ENCODE results near the gene RGL4. TPM values are rescaled to one million over a fixed set of nuclear protein-coding genes. Genes with fewer than 3 reads are reported as not detected.

The RGL4 gene
- total RNA-seq, 1 donor from 2014 or later, result not detected

DNA sequence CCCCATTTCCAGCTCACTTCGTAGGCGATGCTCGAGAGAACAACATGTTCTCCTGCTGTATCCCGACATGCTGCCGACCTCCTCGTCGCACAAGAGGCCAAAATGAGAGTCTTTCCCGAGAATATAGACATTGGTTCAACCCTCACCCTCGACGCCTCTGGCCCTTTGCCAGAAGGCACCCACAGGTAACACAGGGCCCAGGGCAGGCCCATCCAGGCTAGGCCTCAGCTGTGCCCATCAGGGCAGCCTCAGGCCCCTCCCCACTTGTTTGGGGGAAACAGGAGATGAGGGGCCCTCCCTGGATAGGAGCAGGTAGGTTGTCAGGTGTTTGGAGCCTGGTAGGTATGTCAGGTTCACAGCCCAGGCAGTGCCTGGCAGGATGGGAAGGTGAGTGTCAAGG is 2.7 kb upstream of the RGL4 start:
- Mint-ChIP-seq H3K36me3 (ENCODE audit: low read depth, unreplicated experiment) (peaks cover 13% of the 10 kb centered on the region), H3K9me3 (ENCODE audit: unreplicated experiment) (peaks cover 3% of the 10 kb centered on the region), H3K4me1 (ENCODE audit: low read depth, unreplicated experiment) (no peaks in the 10 kb centered on the region), H3K27ac (ENCODE audit: unreplicated experiment) (no peak overlapping the region), H3K4me3 (ENCODE audit: unreplicated experiment) (no peak overlapping the region), H3K27me3 (ENCODE audit: low read depth, unreplicated experiment) (no peaks in the 10 kb centered on the region)
- no peak for TF ChIP-seq EZH2 (IDR thresholded peaks at IDR 0.05; ENCODE audit: insufficient read depth, low read length)
- TF ChIP-seq, protein P1, sequence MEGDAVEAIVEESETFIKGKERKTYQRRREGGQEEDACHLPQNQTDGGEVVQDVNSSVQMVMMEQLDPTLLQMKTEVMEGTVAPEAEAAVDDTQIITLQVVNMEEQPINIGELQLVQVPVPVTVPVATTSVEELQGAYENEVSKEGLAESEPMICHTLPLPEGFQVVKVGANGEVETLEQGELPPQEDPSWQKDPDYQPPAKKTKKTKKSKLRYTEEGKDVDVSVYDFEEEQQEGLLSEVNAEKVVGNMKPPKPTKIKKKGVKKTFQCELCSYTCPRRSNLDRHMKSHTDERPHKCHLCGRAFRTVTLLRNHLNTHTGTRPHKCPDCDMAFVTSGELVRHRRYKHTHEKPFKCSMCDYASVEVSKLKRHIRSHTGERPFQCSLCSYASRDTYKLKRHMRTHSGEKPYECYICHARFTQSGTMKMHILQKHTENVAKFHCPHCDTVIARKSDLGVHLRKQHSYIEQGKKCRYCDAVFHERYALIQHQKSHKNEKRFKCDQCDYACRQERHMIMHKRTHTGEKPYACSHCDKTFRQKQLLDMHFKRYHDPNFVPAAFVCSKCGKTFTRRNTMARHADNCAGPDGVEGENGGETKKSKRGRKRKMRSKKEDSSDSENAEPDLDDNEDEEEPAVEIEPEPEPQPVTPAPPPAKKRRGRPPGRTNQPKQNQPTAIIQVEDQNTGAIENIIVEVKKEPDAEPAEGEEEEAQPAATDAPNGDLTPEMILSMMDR (IDR thresholded peaks at IDR 0.05; ENCODE audit: insufficient read depth, low read depth, low read length), result no peak
- H3K79me2 ChIP-seq (ENCODE audit: insufficient read depth, low read length), result no peaks in the 10 kb centered on the region
- H2AFZ ChIP-seq (ENCODE audit: low read depth, low read length), result no peak overlapping the region
- H3K27ac ChIP-seq (ENCODE audit: low read depth, low read length), result no peak overlapping the region
- no peak for DNase-seq (ENCODE audit: low read depth)
- no peak overlapping the region for H3K4me3 ChIP-seq (ENCODE audit: insufficient read depth, low read depth, low read length)
- no peaks in the 10 kb centered on the region for H3K9me3 ChIP-seq (ENCODE audit: insufficient read depth, low read depth, low read length)
- no peaks in the 10 kb centered on the region for H3K36me3 ChIP-seq (ENCODE audit: insufficient read depth, low read length)
- peaks cover 4% of the 10 kb centered on the region for H4K20me1 ChIP-seq (ENCODE audit: insufficient read depth, low read length)
- H3K9ac ChIP-seq (ENCODE audit: low read length), result no peak overlapping the region
- H3K4me2 ChIP-seq (ENCODE audit: low read length), result no peak overlapping the region
- no peaks in the 10 kb centered on the region for H3K27me3 ChIP-seq (ENCODE audit: insufficient read depth, low read length)
- no peak for FAIRE-seq
- peaks cover 5% of the 10 kb centered on the region for H3K4me1 ChIP-seq (ENCODE audit: insufficient read depth, low read length)

DNA sequence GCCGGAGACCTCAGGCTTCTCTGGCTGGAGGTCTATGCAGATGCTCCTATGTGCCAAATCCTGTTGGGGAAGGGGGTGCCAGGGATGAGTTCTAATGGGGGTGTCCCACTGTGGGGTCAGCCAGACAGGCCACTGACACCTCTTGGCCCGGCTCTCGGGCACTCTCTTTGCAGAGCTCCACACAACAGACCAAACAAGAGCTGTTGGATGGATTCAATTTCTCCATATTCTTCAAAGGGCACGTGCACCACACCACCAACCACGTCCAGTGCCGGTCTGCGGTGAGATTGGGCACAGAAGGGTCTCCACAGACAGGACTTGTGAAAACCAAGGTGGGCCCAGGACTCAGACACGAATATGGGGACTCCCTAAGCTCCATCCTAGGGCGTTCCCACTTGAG is 2.2 kb upstream of the RGL4 start:
- Mint-ChIP-seq H3K4me3 (ENCODE audit: unreplicated experiment) (no peak overlapping the region), H3K36me3 (ENCODE audit: low read depth, unreplicated experiment) (peaks cover 17% of the 10 kb centered on the region), H3K27me3 (ENCODE audit: low read depth, unreplicated experiment) (no peaks in the 10 kb centered on the region), H3K9me3 (ENCODE audit: unreplicated experiment) (peaks cover 3% of the 10 kb centered on the region), H3K27ac (ENCODE audit: unreplicated experiment) (no peak overlapping the region), H3K4me1 (ENCODE audit: low read depth, unreplicated experiment) (no peaks in the 10 kb centered on the region)
- H3K36me3 ChIP-seq (ENCODE audit: insufficient read depth, low read length), result no peaks in the 10 kb centered on the region
- no peaks in the 10 kb centered on the region for H3K9me3 ChIP-seq (ENCODE audit: insufficient read depth, low read depth, low read length)
- DNase-seq (ENCODE audit: low read depth) (no peak), FAIRE-seq (no peak)
- H3K9ac ChIP-seq (ENCODE audit: low read length), result no peak overlapping the region
- peaks cover 4% of the 10 kb centered on the region for H4K20me1 ChIP-seq (ENCODE audit: insufficient read depth, low read length)
- no peaks in the 10 kb centered on the region for H3K27me3 ChIP-seq (ENCODE audit: insufficient read depth, low read length)
- H3K4me2 ChIP-seq (ENCODE audit: low read length), result no peak overlapping the region
- H3K79me2 ChIP-seq (ENCODE audit: insufficient read depth, low read length), result no peaks in the 10 kb centered on the region
- no peak overlapping the region for H3K4me3 ChIP-seq (ENCODE audit: insufficient read depth, low read depth, low read length)
- H2AFZ ChIP-seq (ENCODE audit: low read depth, low read length), result no peak overlapping the region
- H3K4me1 ChIP-seq (ENCODE audit: insufficient read depth, low read length), result peaks cover 5% of the 10 kb centered on the region
- TF ChIP-seq EZH2 (IDR thresholded peaks at IDR 0.05; ENCODE audit: insufficient read depth, low read length), result no peak
- TF ChIP-seq, protein P1 (IDR thresholded peaks at IDR 0.05; ENCODE audit: insufficient read depth, low read depth, low read length), result no peak
- no peak overlapping the region for H3K27ac ChIP-seq (ENCODE audit: low read depth, low read length)

DNA sequence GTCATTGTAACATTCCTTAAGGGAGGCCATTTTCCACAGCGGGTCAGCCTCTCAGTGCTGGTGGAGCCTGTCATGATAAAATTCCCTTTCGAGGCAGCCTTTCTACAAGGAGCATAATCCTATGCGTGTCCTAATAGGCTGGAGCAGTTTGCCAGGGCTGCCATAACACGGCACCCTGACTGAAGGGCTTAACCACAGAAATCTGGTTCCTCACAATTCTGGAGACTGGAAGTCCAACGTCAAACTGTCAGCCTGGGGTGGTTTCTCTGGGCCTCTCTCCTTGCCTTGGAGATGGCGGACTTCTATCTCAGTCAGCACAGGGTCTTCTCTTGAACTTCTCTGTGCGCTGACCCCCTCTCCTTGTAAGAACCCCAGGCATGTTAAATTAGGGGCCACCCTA is 1.4 kb upstream of the RGL4 start:
- peaks cover 2% of the 10 kb centered on the region for H3K36me3 ChIP-seq (ENCODE audit: insufficient read depth, low read length)

More for the DNA sequence above, 1.4 kb upstream of the RGL4 start:
- Histone ChIP-seq H3K4me3 (ENCODE audit: insufficient read depth, low read depth, low read length) (no peak overlapping the region), H3K27me3 (ENCODE audit: insufficient read depth, low read length) (no peaks in the 10 kb centered on the region), H3K4me2 (ENCODE audit: low read length) (no peak overlapping the region), H3K4me1 (ENCODE audit: insufficient read depth, low read length) (peaks cover 5% of the 10 kb centered on the region), H3K9me3 (ENCODE audit: insufficient read depth, low read depth, low read length) (no peaks in the 10 kb centered on the region), H4K20me1 (ENCODE audit: insufficient read depth, low read length) (peaks cover 4% of the 10 kb centered on the region), H3K9ac (ENCODE audit: low read length) (no peak overlapping the region), H2AFZ (ENCODE audit: low read depth, low read length) (no peak overlapping the region), H3K27ac (ENCODE audit: low read depth, low read length) (no peak overlapping the region), H3K79me2 (ENCODE audit: insufficient read depth, low read length) (no peaks in the 10 kb centered on the region)
- Mint-ChIP-seq H3K27ac (ENCODE audit: unreplicated experiment) (no peak overlapping the region), H3K4me3 (ENCODE audit: unreplicated experiment) (no peak overlapping the region), H3K4me1 (ENCODE audit: low read depth, unreplicated experiment) (no peaks in the 10 kb centered on the region), H3K9me3 (ENCODE audit: unreplicated experiment) (peaks cover 3% of the 10 kb centered on the region), H3K27me3 (ENCODE audit: low read depth, unreplicated experiment) (no peaks in the 10 kb centered on the region), H3K36me3 (ENCODE audit: low read depth, unreplicated experiment) (peaks cover 23% of the 10 kb centered on the region)
- TF ChIP-seq, protein P1 (IDR thresholded peaks at IDR 0.05; ENCODE audit: insufficient read depth, low read depth, low read length), result no peak
- TF ChIP-seq EZH2 (IDR thresholded peaks at IDR 0.05; ENCODE audit: insufficient read depth, low read length), result no peak
- DNase-seq (ENCODE audit: low read depth) (no peak), FAIRE-seq (no peak)

All from astrocyte (in vitro differentiated cells and primary cell).